K562 (cell line): ENCODE measurements around the gene ANAPC13. TPM values are rescaled to one million over a fixed set of nuclear protein-coding genes. Genes with fewer than 3 reads are reported as not detected.

Experiments used
- ASH1L ChIP-seq: fragments of 450-650 bp; IDR thresholded peaks from 2 replicates; pipeline ENCODE4 v1.6.1; 2018; ENCODE audit warnings: borderline replicate concordance, mild to moderate bottlenecking, low read depth; ENCODE audit not compliant: partially characterized antibody
- ETS1 ChIP-seq: conservative IDR thresholded peaks from 2 replicates; pipeline ENCODE4 v1.6.1; 2011; ENCODE audit warnings: low read depth, mild to moderate bottlenecking, low read length; ENCODE audit not compliant: control insufficient read depth
- HMG20B ChIP-seq: fragments of 250-450 bp; sonication (Bioruptor Pico); IDR thresholded peaks from 2 replicates; pipeline ENCODE4 v1.5.0; 2021; ENCODE audit warnings: mild to moderate bottlenecking
- KAT8 ChIP-seq: fragments of 450-650 bp; IDR thresholded peaks from 2 replicates; pipeline ENCODE4 v1.6.1; 2016; ENCODE audit warnings: low read depth, mild to moderate bottlenecking
- KDM4B ChIP-seq, 2 experiments: fragments of 450-650 bp in 1 of 2; sonication (generic) in 1 of 2; IDR thresholded peaks; 2 replicates each; pipeline ENCODE4 v1.6.1; 2016 to 2017; ENCODE audit warnings: borderline replicate concordance in 2 of 2, antibody characterized with exemption in 1 of 2, low read depth in 1 of 2, mild to moderate bottlenecking in 1 of 2
- KDM5B ChIP-seq: fragments of 200-600 bp; sonication (generic); IDR thresholded peaks from 2 replicates; pipeline ENCODE4 v1.6.1; 2012; ENCODE audit warnings: low read depth, mild to moderate bottlenecking, moderate library complexity, low read length, control low read depth, inconsistent platforms; ENCODE audit not compliant: insufficient replicate concordance
- MYNN ChIP-seq, 2 experiments: sonication (generic); formaldehyde crosslinking in 1 of 2; IDR thresholded peaks; 2 replicates each; pipeline versions ENCODE4 v1.5.0 to v1.6.1; 2016 to 2020; ENCODE audit warnings: antibody characterized with exemption in 1 of 2, missing genetic modification reagents in 1 of 2
- NFIC ChIP-seq: fragments of 450-650 bp; IDR thresholded peaks from 2 replicates; pipeline ENCODE4 v1.6.1; 2017; ENCODE audit warnings: mild to moderate bottlenecking, inconsistent platforms
- NR2C2 ChIP-seq, 2 experiments: fragments of 200-800 bp in 1 of 2; sonication (Bioruptor generic) in 1 of 2; sonication (generic) in 1 of 2; formaldehyde crosslinking in 1 of 2; IDR thresholded peaks; 2 replicates each; pipeline versions ENCODE4 v1.6.1 to v1.8.0; 2016 to 2022; ENCODE audit warnings: mild to moderate bottlenecking in 1 of 2, missing compliant biosample characterization in 1 of 2, missing genetic modification characterization in 1 of 2, missing genetic modification reagents in 1 of 2
- PHF21A ChIP-seq: fragments of 450-650 bp; IDR thresholded peaks from 2 replicates; pipeline ENCODE4 v1.6.1; 2017; ENCODE audit warnings: low read depth, borderline replicate concordance
- POLR2A ChIP-seq: fragments of 450-650 bp; conservative IDR thresholded peaks from 2 replicates; pipeline ENCODE4 v1.6.1; 2016
- POLR2G ChIP-seq: fragments of 200-400 bp; formaldehyde crosslinking; IDR thresholded peaks from 2 replicates; pipeline ENCODE4 v1.6.1; 2017; ENCODE audit warnings: low read depth, mild to moderate bottlenecking, antibody characterized with exemption, low read length, moderate library complexity
- SREBF1 ChIP-seq: fragments of 150-350 bp; IDR thresholded peaks from 2 replicates; pipeline ENCODE4 v1.6.1; 2014; ENCODE audit warnings: antibody characterized with exemption, low read depth, low read length, borderline replicate concordance
- USF1 ChIP-seq: sonication (generic); formaldehyde crosslinking; IDR thresholded peaks from 2 replicates; pipeline ENCODE4 v1.9.0; 2022; ENCODE audit warnings: mild to moderate bottlenecking, missing genetic modification reagents
- XRCC5 ChIP-seq: fragments of 200-400 bp; formaldehyde crosslinking; IDR thresholded peaks from 2 replicates; pipeline ENCODE4 v1.6.1; 2017; ENCODE audit warnings: low read depth, mild to moderate bottlenecking, low read length
- ZC3H4 ChIP-seq: sonication (generic); formaldehyde crosslinking; IDR thresholded peaks from 2 replicates; pipeline ENCODE4 v1.9.0; 2021; ENCODE audit warnings: missing genetic modification reagents, borderline replicate concordance
- ZFP1 ChIP-seq: fragments of 450-650 bp; formaldehyde crosslinking; IDR thresholded peaks from 2 replicates; pipeline ENCODE4 v1.4.0; 2020; ENCODE audit warnings: mild to moderate bottlenecking, mixed read lengths
- ZKSCAN1 ChIP-seq: fragments of 150-350 bp; IDR thresholded peaks from 2 replicates; pipeline ENCODE4 v1.6.1; 2016; ENCODE audit warnings: low read depth, low read length
- ZNF431 ChIP-seq: sonication (generic); formaldehyde crosslinking; IDR thresholded peaks from 2 replicates; pipeline ENCODE4 v1.8.0; 2022; ENCODE audit warnings: mild to moderate bottlenecking, missing genetic modification reagents
- ZNF699 ChIP-seq: fragments of 250-450 bp; sonication (Bioruptor Pico); IDR thresholded peaks from 2 replicates; pipeline ENCODE4 v1.8.0; 2021; ENCODE audit warnings: mild to moderate bottlenecking, moderate library complexity; ENCODE audit not compliant: insufficient replicate concordance
- ZNF740 ChIP-seq, 3 experiments: fragments of 200-800 bp in 1 of 3; sonication (Bioruptor generic) in 1 of 3; sonication (generic) in 1 of 3; formaldehyde crosslinking in 1 of 3; IDR thresholded peaks; 2 replicates each; pipeline versions ENCODE4 v1.6.1 to v1.8.0; 2016 to 2022; ENCODE audit warnings: mild to moderate bottlenecking in 2 of 3, missing compliant biosample characterization in 2 of 3, missing genetic modification characterization in 2 of 3, missing genetic modification reagents in 1 of 3
- ZSCAN32 ChIP-seq: fragments of 450-650 bp; formaldehyde crosslinking; IDR thresholded peaks from 2 replicates; pipeline ENCODE4 v1.4.0; 2020; ENCODE audit warnings: mild to moderate bottlenecking, moderate library complexity
- polyA plus RNA-seq, 8 experiments: library from polyadenylated mRNA; depleted of rRNA in 4 of 8; stranded (reverse) in 5 of 8; unstranded in 3 of 8; fragments of >200 nt; fragmentation: Nextera tagmentation in 2 of 8; fragmentation: Illumina TruSeq in 1 of 8; extraction: Ambion mirVana in 2 of 8; extraction: Trizol in 1 of 8; gene quantifications; 2 replicates each; pipeline versions ENCODE4 v1.2.1 to v1.2.3, GENCODE V29; 2011 to 2014; ENCODE audit warnings: inconsistent platforms in 1 of 8, missing spikeins in 1 of 8
- total RNA-seq, 7 experiments: library from RNA; depleted of rRNA in 6 of 7; stranded (reverse); fragments of >200 nt in 6 of 7; fragmentation: Illumina TruSeq in 2 of 7; extraction: Trizol in 2 of 7; gene quantifications; 2 replicates each; pipeline versions ENCODE4 v1.2.1 to v1.2.3, GENCODE V29; 2011 to 2021; ENCODE audit warnings: low replicate concordance in 1 of 7
- TF ChIP-seq, protein P1 (sequence below): sonication (generic); formaldehyde crosslinking; IDR thresholded peaks from 2 replicates; pipeline ENCODE4 v1.8.0; 2023; ENCODE audit warnings: mild to moderate bottlenecking, missing genetic modification reagents

ANAPC13 gene
- total and polyA plus RNA-seq, 9 of the 15 experiments (the other 6 are each of a cell fraction or from before 2014, with no cell fraction given): 48.5 to 238 (median 68.5) TPM

DNA sequence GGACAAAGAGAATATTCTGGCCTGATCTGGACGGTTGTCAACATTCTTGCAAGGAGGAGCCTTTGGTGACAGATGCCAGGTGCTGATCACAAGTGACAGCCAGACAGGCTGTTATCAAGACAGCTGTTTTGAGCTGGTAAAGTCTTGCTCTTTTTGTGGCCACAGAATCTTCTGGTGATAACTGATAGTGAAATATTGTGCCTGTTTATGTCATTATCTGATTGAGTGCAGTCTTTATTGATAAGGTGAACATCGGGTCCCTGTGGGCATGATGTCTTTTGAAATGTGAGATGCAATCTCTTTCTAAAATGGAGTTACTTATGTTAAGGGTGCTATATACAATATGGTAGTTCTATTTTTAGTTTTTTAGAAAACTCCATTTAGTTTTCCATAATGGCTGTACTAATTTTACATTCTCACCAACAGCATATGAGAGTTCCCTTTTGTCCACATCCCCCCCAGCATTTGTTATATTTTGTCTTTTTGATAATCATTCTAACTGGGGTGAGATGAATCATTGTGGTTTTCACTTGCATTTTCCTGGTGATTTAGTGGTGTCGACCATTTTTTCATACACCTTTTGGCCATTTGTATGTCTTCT is 10.8 kb upstream of the ANAPC13 start (continued):
- TF ChIP-seq PHF21A (no peak), USF1 (no peak), ZNF699 (CRISPR knock-in tag) (peak; percentile 64), KAT8 (no peak), NFIC (peak; percentile 88), XRCC5 (no peak), ETS1 (no peak), KDM5B (no peak), NR2C2 (CRISPR knock-in tag; IDR thresholded peaks at IDR 0.05) (no peak), NR2C2 (tag; IDR thresholded peaks at IDR 0.05) (peak; percentile 45; the same call in 1 of the 2 replicates), POLR2G (no peak), SREBF1 (no peak), KDM4B (IDR thresholded peaks at IDR 0.05; ENCODE audit: borderline replicate concordance in 2 of 2, low read depth in 1 of 2) (no peak), ZC3H4 (no peak), ZNF431 (no peak), ZSCAN32 (CRISPR knock-in tag) (no peak), MYNN (IDR thresholded peaks at IDR 0.05) (peak; percentile 34; the same call in 1 of the 2 replicates), MYNN (CRISPR knock-in tag; IDR thresholded peaks at IDR 0.05) (no peak), POLR2A (no peak), HMG20B (no peak), ZKSCAN1 (no peak), ZNF740 (CRISPR knock-in tag; IDR thresholded peaks at IDR 0.05) (no peak), ZNF740 (tag; IDR thresholded peaks at IDR 0.05) (peak in 1 of 2 experiments; percentile 89; a peak in 2 of 4 replicates), ZFP1 (CRISPR knock-in tag) (peak; percentile 78), ASH1L (no peak)
- TF ChIP-seq, protein P1, sequence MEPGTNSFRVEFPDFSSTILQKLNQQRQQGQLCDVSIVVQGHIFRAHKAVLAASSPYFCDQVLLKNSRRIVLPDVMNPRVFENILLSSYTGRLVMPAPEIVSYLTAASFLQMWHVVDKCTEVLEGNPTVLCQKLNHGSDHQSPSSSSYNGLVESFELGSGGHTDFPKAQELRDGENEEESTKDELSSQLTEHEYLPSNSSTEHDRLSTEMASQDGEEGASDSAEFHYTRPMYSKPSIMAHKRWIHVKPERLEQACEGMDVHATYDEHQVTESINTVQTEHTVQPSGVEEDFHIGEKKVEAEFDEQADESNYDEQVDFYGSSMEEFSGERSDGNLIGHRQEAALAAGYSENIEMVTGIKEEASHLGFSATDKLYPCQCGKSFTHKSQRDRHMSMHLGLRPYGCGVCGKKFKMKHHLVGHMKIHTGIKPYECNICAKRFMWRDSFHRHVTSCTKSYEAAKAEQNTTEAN (CRISPR knock-in tag): no peak
